Suprapubic skin (tissue), 4 donors: ENCODE measurements around the gene CELA3A. TPM values are rescaled to one million over a fixed set of nuclear protein-coding genes. Genes with fewer than 3 reads are reported as not detected.

ENCODE experiments used
- DNase-seq, 2 donors: peaks; one replicate each; pipeline ENCODE4 v3.0.0-alpha.2; 2019; ENCODE audit warnings: low spot score in 2 of 2
- H3K27ac ChIP-seq: fragments of 200-600 bp; sonication (generic); one replicate; pipeline ENCODE4 v1.5.1; 2019
- H3K27me3 ChIP-seq: fragments of 200-600 bp; sonication (generic); one replicate; pipeline ENCODE4 v1.5.1; 2019
- H3K36me3 ChIP-seq: fragments of 200-600 bp; sonication (generic); one replicate; pipeline ENCODE4 v1.5.1; 2019
- H3K4me1 ChIP-seq: fragments of 200-600 bp; sonication (generic); one replicate; pipeline ENCODE4 v1.5.1; 2019
- H3K4me3 ChIP-seq: fragments of 200-600 bp; sonication (generic); one replicate; pipeline ENCODE4 v1.5.1; 2019; ENCODE audit warnings: mild to moderate bottlenecking
- H3K9me3 ChIP-seq: fragments of 200-600 bp; sonication (generic); one replicate; pipeline ENCODE4 v1.5.1; 2019
- EP300 ChIP-seq: sonication (generic); formaldehyde crosslinking; IDR thresholded peaks from one replicate; pipeline ENCODE4 v1.6.1; 2017; ENCODE audit warnings: antibody characterized with exemption
- POLR2A ChIP-seq, 2 donors: fragments of 450-650 bp; IDR thresholded peaks; one replicate each; pipeline ENCODE4 v1.6.1; 2017; ENCODE audit warnings: antibody characterized with exemption in 2 of 2, mild to moderate bottlenecking in 2 of 2, moderate library complexity in 2 of 2
- POLR2AphosphoS5 ChIP-seq, 3 donors: sonication (generic); formaldehyde crosslinking; IDR thresholded peaks; one replicate each; pipeline ENCODE4 v1.6.1; 2017; ENCODE audit warnings: antibody characterized with exemption in 3 of 3
- WGBS: methylation state at CpG from one replicate; pipeline ENCODE4 v1.1.5; 2018; 5-methylcytosine and 5-hydroxymethylcytosine counted together
- total RNA-seq, 4 donors: library from RNA; depleted of rRNA; stranded (reverse); fragments of >200 nt; gene quantifications; one replicate each; pipeline ENCODE4 v1.1.0, GENCODE V29; 2016
- TF ChIP-seq, protein P1 (sequence below), 2 donors: fragments of 200-600 bp in 1 of 2; fragments of 450-650 bp in 1 of 2; sonication (generic) in 1 of 2; IDR thresholded peaks; one replicate each; pipeline ENCODE4 v1.5.1; 2016 to 2019; ENCODE audit warnings: antibody characterized with exemption in 2 of 2, mild to moderate bottlenecking in 1 of 2, moderate library complexity in 1 of 2

CELA3A gene
- total RNA-seq, 4 donors from 2014 or later, result not detected

DNA sequence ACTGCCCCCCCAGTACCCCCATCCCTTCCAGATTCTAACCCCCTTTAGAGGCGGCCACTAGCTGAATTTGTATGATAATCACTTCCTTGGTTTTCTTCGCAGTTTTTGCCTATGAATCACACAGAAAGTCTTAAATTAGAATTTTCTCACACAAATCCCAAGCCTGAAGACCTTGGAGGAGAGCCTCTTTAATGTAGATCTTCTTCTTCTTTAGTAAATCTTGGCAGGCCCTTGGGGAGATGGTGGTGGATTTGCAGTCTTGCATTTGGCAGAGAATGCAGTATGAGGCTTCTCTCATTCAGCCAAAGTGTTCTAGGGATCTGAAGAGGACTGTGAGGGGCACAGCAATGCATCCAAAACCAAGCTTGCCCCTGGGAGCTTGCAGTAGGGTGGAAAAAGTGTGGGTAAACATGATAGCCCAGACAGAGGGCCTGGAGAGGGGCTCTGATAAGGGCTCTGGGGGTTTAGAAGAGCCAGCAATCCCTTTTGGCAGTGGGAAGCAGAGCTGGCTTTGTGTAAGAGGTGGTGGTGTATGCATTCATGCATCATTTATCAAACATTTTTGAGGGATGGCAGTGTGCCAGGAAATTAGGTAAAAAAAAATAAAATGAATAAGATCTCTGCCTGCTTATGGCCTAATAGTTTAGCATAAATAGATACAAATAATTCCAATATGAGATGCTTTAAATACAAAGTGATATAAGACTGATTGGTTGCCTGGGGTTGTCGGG, 43.4 kb downstream of the CELA3A start:
- peak overlapping the region; percentile 79 for H3K27ac ChIP-seq
- no peaks in the 10 kb centered on the region for H3K9me3 ChIP-seq
- H3K27me3 ChIP-seq, result no peaks in the 10 kb centered on the region
- H3K4me1 ChIP-seq, result peaks cover 66% of the 10 kb centered on the region
- 52% methylated on average over 3 of the region's 3 CpGs for WGBS
- H3K4me3 ChIP-seq, result no peak overlapping the region
- TF ChIP-seq POLR2AphosphoS5 (IDR thresholded peaks at IDR 0.05), result no peak
- no peak for TF ChIP-seq EP300
- TF ChIP-seq POLR2A (IDR thresholded peaks at IDR 0.05), result no peak
- TF ChIP-seq, protein P1, sequence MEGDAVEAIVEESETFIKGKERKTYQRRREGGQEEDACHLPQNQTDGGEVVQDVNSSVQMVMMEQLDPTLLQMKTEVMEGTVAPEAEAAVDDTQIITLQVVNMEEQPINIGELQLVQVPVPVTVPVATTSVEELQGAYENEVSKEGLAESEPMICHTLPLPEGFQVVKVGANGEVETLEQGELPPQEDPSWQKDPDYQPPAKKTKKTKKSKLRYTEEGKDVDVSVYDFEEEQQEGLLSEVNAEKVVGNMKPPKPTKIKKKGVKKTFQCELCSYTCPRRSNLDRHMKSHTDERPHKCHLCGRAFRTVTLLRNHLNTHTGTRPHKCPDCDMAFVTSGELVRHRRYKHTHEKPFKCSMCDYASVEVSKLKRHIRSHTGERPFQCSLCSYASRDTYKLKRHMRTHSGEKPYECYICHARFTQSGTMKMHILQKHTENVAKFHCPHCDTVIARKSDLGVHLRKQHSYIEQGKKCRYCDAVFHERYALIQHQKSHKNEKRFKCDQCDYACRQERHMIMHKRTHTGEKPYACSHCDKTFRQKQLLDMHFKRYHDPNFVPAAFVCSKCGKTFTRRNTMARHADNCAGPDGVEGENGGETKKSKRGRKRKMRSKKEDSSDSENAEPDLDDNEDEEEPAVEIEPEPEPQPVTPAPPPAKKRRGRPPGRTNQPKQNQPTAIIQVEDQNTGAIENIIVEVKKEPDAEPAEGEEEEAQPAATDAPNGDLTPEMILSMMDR (IDR thresholded peaks at IDR 0.05), result no peak
- no peak for DNase-seq
- no peaks in the 10 kb centered on the region for H3K36me3 ChIP-seq

DNA sequence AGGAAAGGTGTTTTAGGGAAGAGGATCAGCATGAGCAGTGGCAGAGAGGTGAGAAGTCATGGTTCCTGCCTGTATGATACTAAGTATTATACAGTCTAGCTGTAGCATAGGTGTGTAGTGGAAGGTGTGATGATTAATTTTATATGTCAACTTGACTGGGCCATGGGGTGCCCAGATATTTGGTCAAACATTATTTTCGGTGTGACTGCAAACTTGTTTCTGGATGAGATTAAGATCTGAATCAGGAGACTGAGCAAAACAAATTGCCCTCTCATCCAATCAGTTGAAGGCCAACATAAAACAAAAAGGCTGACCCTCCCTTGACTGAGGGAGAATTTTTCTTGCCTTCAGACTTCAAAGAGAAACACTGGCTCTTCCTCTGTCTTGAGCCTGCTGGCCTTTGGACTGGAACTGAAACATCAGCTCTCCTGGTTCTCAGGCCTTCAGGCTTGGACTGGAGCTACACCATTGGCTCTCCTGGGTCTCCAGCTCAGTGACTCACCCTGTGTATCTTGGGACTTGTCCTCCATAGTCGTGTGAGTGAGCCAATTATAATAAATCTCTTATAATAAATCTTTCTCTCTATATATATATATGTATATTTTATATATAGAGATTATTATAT, 44.3 kb downstream of the CELA3A start:
- DNase-seq, result no peak
- TF ChIP-seq, protein P1 (IDR thresholded peaks at IDR 0.05), result no peak
- no peak for TF ChIP-seq POLR2AphosphoS5 (IDR thresholded peaks at IDR 0.05)
- TF ChIP-seq POLR2A (IDR thresholded peaks at IDR 0.05), result no peak
- TF ChIP-seq EP300, result no peak
- Histone ChIP-seq H3K36me3 (no peaks in the 10 kb centered on the region), H3K27me3 (no peaks in the 10 kb centered on the region), H3K9me3 (no peaks in the 10 kb centered on the region), H3K27ac (peak overlapping the region; percentile 79), H3K4me1 (peaks cover 57% of the 10 kb centered on the region), H3K4me3 (no peak overlapping the region)
- 51% methylated on average over 2 of the region's 2 CpGs for WGBS

DNA sequence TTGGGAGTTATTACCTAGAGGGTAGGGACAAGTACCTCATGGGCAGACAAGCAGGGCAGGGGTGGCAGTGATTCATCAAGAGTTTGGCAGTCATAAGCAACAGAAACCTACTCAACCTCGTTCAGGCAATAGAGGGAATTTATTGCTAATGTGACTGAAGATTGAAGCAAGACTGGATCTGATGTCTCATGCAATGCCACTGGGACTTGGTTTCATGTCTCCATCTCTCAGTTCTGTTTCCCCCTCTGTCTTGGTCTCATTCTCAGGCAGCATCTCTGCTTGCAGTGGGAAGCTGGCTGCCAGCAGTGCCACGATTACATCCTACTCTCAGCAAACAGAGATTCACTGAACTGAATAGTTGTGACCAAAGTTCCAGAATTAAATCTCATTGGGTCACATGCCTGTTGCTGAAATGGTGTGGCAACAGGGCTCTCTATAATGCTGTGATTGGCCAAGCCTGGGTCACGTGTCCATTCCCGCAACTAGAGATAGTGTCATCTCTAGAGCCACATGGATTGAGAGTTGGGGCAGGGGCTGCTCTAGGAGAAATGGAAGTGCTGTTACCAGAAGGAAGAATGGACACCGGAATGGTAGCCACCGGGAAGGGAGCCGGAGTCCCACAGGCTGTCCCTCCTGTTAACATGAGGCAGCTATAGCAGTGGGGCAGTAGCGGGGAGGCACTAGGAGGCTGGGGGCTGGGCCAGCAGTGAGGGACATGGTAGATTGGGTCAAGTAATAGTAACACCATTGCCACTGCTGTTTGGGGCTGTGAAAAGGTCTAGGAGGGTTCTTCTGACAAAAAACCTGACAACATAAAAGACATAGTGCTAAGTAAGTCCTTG, 47.1 kb downstream of the CELA3A start:
- no peak for TF ChIP-seq POLR2AphosphoS5 (IDR thresholded peaks at IDR 0.05)
- TF ChIP-seq POLR2A (IDR thresholded peaks at IDR 0.05), result no peak
- no peak for TF ChIP-seq EP300
- TF ChIP-seq, protein P1 (IDR thresholded peaks at IDR 0.05), result no peak
- peak overlapping the region; percentile 61 for H3K27ac ChIP-seq
- 69% methylated on average over 8 of the region's 8 CpGs for WGBS

DNA sequence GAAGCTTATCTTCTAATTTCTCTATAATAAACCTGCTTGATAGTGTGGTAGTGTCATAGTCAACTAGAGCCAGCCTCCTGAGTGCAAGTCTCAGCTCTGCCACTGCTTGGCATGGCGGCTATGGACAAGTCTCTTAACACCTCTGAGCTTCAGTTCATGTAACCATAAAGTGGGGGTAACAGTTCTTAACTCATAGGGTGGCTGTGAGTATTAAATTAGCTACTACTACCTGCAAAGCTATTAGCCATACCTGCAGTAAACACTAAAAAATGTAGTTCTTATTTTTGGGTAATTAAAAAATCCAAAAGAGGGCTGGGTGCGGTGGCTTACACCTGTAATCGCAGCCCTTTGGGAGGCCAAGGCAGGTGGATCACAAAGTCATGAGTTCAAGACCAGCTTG, 48.9 kb downstream of the CELA3A start:
- DNase-seq, result peak in 1 of 2 donors; percentile 19
- Histone ChIP-seq H3K4me1 (peaks cover 30% of the 10 kb centered on the region), H3K4me3 (no peak overlapping the region), H3K9me3 (no peaks in the 10 kb centered on the region), H3K36me3 (no peaks in the 10 kb centered on the region), H3K27me3 (no peaks in the 10 kb centered on the region), H3K27ac (no peak overlapping the region)
- WGBS, result 94% methylated on average over 3 of the region's 3 CpGs
- no peak for TF ChIP-seq POLR2AphosphoS5 (IDR thresholded peaks at IDR 0.05)
- TF ChIP-seq POLR2A (IDR thresholded peaks at IDR 0.05), result no peak
- TF ChIP-seq EP300, result no peak
- TF ChIP-seq, protein P1 (IDR thresholded peaks at IDR 0.05), result no peak

More for the DNA sequence above, 47.1 kb downstream of the CELA3A start:
- Histone ChIP-seq H3K9me3 (no peaks in the 10 kb centered on the region), H3K4me3 (no peak overlapping the region), H3K27me3 (no peaks in the 10 kb centered on the region), H3K36me3 (no peaks in the 10 kb centered on the region), H3K4me1 (peaks cover 35% of the 10 kb centered on the region)
- DNase-seq, result peak in 1 of 2 donors; percentile 48
